Measurements from ENCODE around the gene CISH. TPM values are rescaled to one million over a fixed set of nuclear protein-coding genes. Genes with fewer than 3 reads are reported as not detected.

Gene CISH
- total and polyA plus RNA-seq, 5 donors = 8.0 to 27.8 (median 10.2) TPM

- Histone ChIP-seq H3K27ac (ENCODE audit: low read length) (peak overlapping the region; percentile 53), H3K4me3 (ENCODE audit: low read length) (no peak overlapping the region), H3K9me3 (ENCODE audit: control insufficient read depth, low read length) (no peaks in the 10 kb centered on the region), H3K4me1 (ENCODE audit: control insufficient read depth, insufficient read depth, low read length) (peaks cover 27% of the 10 kb centered on the region), H3K27me3 (ENCODE audit: control insufficient read depth, insufficient read depth) (no peaks in the 10 kb centered on the region)
- no peak for ATAC-seq
- intact Hi-C loops (cut with DNase I) = no loop called here
- 71% methylated on average over 5 of the region's 5 CpGs for WGBS
- DNase-seq = peak in 2 of 3 donors; percentile 30 to 48
Observed at GRCh38 chr3:50605901-50606326, 5.7 kb downstream of the CISH start.

GRCh38 chr3:50604628-50605588 lies 6.7 kb downstream of the CISH start:
- Histone ChIP-seq H3K27me3 (ENCODE audit: control insufficient read depth, insufficient read depth) (no peaks in the 10 kb centered on the region), H3K27ac (ENCODE audit: low read length) (peak overlapping the region; percentile 73), H3K9me3 (ENCODE audit: control insufficient read depth, low read length) (no peaks in the 10 kb centered on the region), H3K4me3 (ENCODE audit: low read length) (no peak overlapping the region), H3K4me1 (ENCODE audit: control insufficient read depth, insufficient read depth, low read length) (peaks cover 27% of the 10 kb centered on the region)
- ATAC-seq (no peak), DNase-seq (peak in 2 of 3 donors; percentile 78 to 86)
- WGBS = 62% methylated on average over 14 of the region's 14 CpGs
- intact Hi-C loops (cut with DNase I) = no loop called here

- Histone ChIP-seq H3K9me3 (ENCODE audit: control insufficient read depth, low read length) (no peaks in the 10 kb centered on the region), H3K27me3 (ENCODE audit: control insufficient read depth, insufficient read depth) (no peaks in the 10 kb centered on the region), H3K4me1 (ENCODE audit: control insufficient read depth, insufficient read depth, low read length) (peaks cover 24% of the 10 kb centered on the region), H3K4me3 (ENCODE audit: low read length) (no peak overlapping the region), H3K27ac (ENCODE audit: low read length) (peak overlapping the region; percentile 31)
- DNase-seq = peak in 2 of 3 donors; percentile 4 to 39
- intact Hi-C loops (cut with DNase I) = no loop called here
- no peak for ATAC-seq
- WGBS = 70% methylated on average over 5 of the region's 5 CpGs
Observed at GRCh38 chr3:50604110-50604621, 7.4 kb downstream of the CISH start.

- ATAC-seq (no peak), DNase-seq (peak in 2 of 3 donors; percentile 12 to 18)
- H3K4me3 ChIP-seq (ENCODE audit: low read length) = no peak overlapping the region
- H3K27ac ChIP-seq (ENCODE audit: low read length) = no peak overlapping the region
- WGBS = 69% methylated on average over 4 of the region's 4 CpGs
- no peaks in the 10 kb centered on the region for H3K9me3 ChIP-seq (ENCODE audit: control insufficient read depth, low read length)
- H3K4me1 ChIP-seq (ENCODE audit: control insufficient read depth, insufficient read depth, low read length) = peaks cover 24% of the 10 kb centered on the region
- no peaks in the 10 kb centered on the region for H3K27me3 ChIP-seq (ENCODE audit: control insufficient read depth, insufficient read depth)
- intact Hi-C loops (cut with DNase I) = no loop called here
Observed at GRCh38 chr3:50603261-50604109, 8.1 kb downstream of the CISH start.

GRCh38 chr3:50602595-50603191 lies 8.9 kb downstream of the CISH start:
- ATAC-seq (no peak), DNase-seq (peak in 2 of 3 donors; percentile 13 to 57)
- H3K27me3 ChIP-seq (ENCODE audit: control insufficient read depth, insufficient read depth) = no peaks in the 10 kb centered on the region
- no peaks in the 10 kb centered on the region for H3K9me3 ChIP-seq (ENCODE audit: control insufficient read depth, low read length)
- H3K4me3 ChIP-seq (ENCODE audit: low read length) = no peak overlapping the region
- H3K27ac ChIP-seq (ENCODE audit: low read length) = peak overlapping the region; percentile 99
- peaks cover 24% of the 10 kb centered on the region for H3K4me1 ChIP-seq (ENCODE audit: control insufficient read depth, insufficient read depth, low read length)
- WGBS = 74% methylated on average over 9 of the region's 9 CpGs
- intact Hi-C loops (cut with DNase I) = no loop called here

GRCh38 chr3:50600841-50601591 lies 10.6 kb downstream of the CISH start:
- H3K27ac ChIP-seq (ENCODE audit: low read length) = peak overlapping the region; percentile 99
- H3K27me3 ChIP-seq (ENCODE audit: control insufficient read depth, insufficient read depth) = no peaks in the 10 kb centered on the region
- no peaks in the 10 kb centered on the region for H3K9me3 ChIP-seq (ENCODE audit: control insufficient read depth, low read length)
- H3K4me3 ChIP-seq (ENCODE audit: low read length) = no peak overlapping the region
- 4% methylated on average over 14 of the region's 14 CpGs for WGBS
- peaks cover 24% of the 10 kb centered on the region for H3K4me1 ChIP-seq (ENCODE audit: control insufficient read depth, insufficient read depth, low read length)
- DNase-seq (peak; percentile 96 to 99 (median 99)), ATAC-seq (peak; percentile 87 to 88)
- intact Hi-C loops (cut with DNase I) = no loop called here

- peaks cover 24% of the 10 kb centered on the region for H3K4me1 ChIP-seq (ENCODE audit: control insufficient read depth, insufficient read depth, low read length)
- no peaks in the 10 kb centered on the region for H3K27me3 ChIP-seq (ENCODE audit: control insufficient read depth, insufficient read depth)
- no peak for ATAC-seq
- H3K9me3 ChIP-seq (ENCODE audit: control insufficient read depth, low read length) = no peaks in the 10 kb centered on the region
- WGBS = 65% methylated on average over 9 of the region's 9 CpGs
- H3K27ac ChIP-seq (ENCODE audit: low read length) = peak overlapping the region; percentile 80
- H3K4me3 ChIP-seq (ENCODE audit: low read length) = no peak overlapping the region
- DNase-seq = peak in 2 of 3 donors; percentile 65 to 74
- intact Hi-C loops (cut with DNase I) = no loop called here
Observed at GRCh38 chr3:50600141-50600753, 11.3 kb downstream of the CISH start.

- Histone ChIP-seq H3K9me3 (ENCODE audit: control insufficient read depth, low read length) (no peaks in the 10 kb centered on the region), H3K27me3 (ENCODE audit: control insufficient read depth, insufficient read depth) (no peaks in the 10 kb centered on the region), H3K4me3 (ENCODE audit: low read length) (no peak overlapping the region), H3K4me1 (ENCODE audit: control insufficient read depth, insufficient read depth, low read length) (peaks cover 19% of the 10 kb centered on the region), H3K27ac (ENCODE audit: low read length) (peak overlapping the region; percentile 80)
- DNase-seq (peak in 2 of 3 donors; percentile 56 to 59), ATAC-seq (no peak)
- intact Hi-C loops (cut with DNase I) = no loop called here
- 73% methylated on average over 1 of the region's 1 CpG for WGBS
Observed at GRCh38 chr3:50599716-50600118, 11.9 kb downstream of the CISH start.

- DNase-seq (peak in 2 of 3 donors; percentile 49 to 58), ATAC-seq (no peak)
- Histone ChIP-seq H3K4me3 (ENCODE audit: low read length) (no peak overlapping the region), H3K27ac (ENCODE audit: low read length) (peak overlapping the region; percentile 80), H3K27me3 (ENCODE audit: control insufficient read depth, insufficient read depth) (no peaks in the 10 kb centered on the region), H3K9me3 (ENCODE audit: control insufficient read depth, low read length) (no peaks in the 10 kb centered on the region), H3K4me1 (ENCODE audit: control insufficient read depth, insufficient read depth, low read length) (peaks cover 19% of the 10 kb centered on the region)
- WGBS = 72% methylated on average over 6 of the region's 6 CpGs
- intact Hi-C loops (cut with DNase I) = no loop called here
Observed at GRCh38 chr3:50599115-50599715, 12.4 kb downstream of the CISH start.

Data from right cardiac atrium (tissue), 5 donors.